ENCODE data around the gene ELANE.

GRCh38 chr19:810077-810855 lies 41.8 kb upstream of the ELANE start:
- TF ChIP-seq, protein P1, sequence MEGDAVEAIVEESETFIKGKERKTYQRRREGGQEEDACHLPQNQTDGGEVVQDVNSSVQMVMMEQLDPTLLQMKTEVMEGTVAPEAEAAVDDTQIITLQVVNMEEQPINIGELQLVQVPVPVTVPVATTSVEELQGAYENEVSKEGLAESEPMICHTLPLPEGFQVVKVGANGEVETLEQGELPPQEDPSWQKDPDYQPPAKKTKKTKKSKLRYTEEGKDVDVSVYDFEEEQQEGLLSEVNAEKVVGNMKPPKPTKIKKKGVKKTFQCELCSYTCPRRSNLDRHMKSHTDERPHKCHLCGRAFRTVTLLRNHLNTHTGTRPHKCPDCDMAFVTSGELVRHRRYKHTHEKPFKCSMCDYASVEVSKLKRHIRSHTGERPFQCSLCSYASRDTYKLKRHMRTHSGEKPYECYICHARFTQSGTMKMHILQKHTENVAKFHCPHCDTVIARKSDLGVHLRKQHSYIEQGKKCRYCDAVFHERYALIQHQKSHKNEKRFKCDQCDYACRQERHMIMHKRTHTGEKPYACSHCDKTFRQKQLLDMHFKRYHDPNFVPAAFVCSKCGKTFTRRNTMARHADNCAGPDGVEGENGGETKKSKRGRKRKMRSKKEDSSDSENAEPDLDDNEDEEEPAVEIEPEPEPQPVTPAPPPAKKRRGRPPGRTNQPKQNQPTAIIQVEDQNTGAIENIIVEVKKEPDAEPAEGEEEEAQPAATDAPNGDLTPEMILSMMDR (conservative IDR thresholded peaks at IDR 0.05; ENCODE audit: low read length) = no peak
- no peak for TF ChIP-seq EZH2phosphoT487 (IDR thresholded peaks at IDR 0.05; ENCODE audit: borderline replicate concordance)
